GM18511 (cell line): ENCODE measurements around the gene ANKRD11.
"Not testable (repeated sequence)": the region's sequence is repeated elsewhere in the genome, so short reads cannot be mapped to it uniquely, and the experiment has no call there.

Source experiments
- ATAC-seq: cut with Tn5 transposase; IDR thresholded peaks from one replicate; pipeline ENCODE4 v1.9.1; 2021; ENCODE audit warnings: mild to moderate bottlenecking, moderate library complexity; ENCODE audit not compliant: unreplicated experiment

The ANKRD11 gene

GRCh38 chr16:89482150-89482816, 8.1 kb downstream of the ANKRD11 start:
- no peak for ATAC-seq

- ATAC-seq, result no peak
Measured at GRCh38 chr16:89481356-89481955, 8.9 kb downstream of the ANKRD11 start.

GRCh38 chr16:89478576-89479221, 11.7 kb downstream of the ANKRD11 start:
- ATAC-seq, result no peak

- ATAC-seq, result peak; percentile 75
Measured at GRCh38 chr16:89476811-89477261, 13.5 kb downstream of the ANKRD11 start.

GRCh38 chr16:89476379-89476778, 14.0 kb downstream of the ANKRD11 start:
- ATAC-seq, result peak; percentile 11

GRCh38 chr16:89475144-89475543, 15.2 kb downstream of the ANKRD11 start:
- ATAC-seq, result no peak

GRCh38 chr16:89473791-89474414, 16.5 kb downstream of the ANKRD11 start:
- ATAC-seq, result no peak

GRCh38 chr16:89473136-89473712, 17.1 kb downstream of the ANKRD11 start:
- ATAC-seq, result no peak

- ATAC-seq, result no peak
Measured at GRCh38 chr16:89472711-89473075, 17.7 kb downstream of the ANKRD11 start.

- ATAC-seq, result no peak
Measured at GRCh38 chr16:89467382-89467781, 23.0 kb downstream of the ANKRD11 start.

- ATAC-seq, result no peak
Measured at GRCh38 chr16:89466920-89467319, 23.4 kb downstream of the ANKRD11 start.

- not testable (repeated sequence) for ATAC-seq
Measured at GRCh38 chr16:89463312-89463711, 27.0 kb downstream of the ANKRD11 start.

GRCh38 chr16:89462639-89463038, 27.7 kb downstream of the ANKRD11 start:
- not testable (repeated sequence) for ATAC-seq

GRCh38 chr16:89461890-89462289, 28.5 kb downstream of the ANKRD11 start:
- ATAC-seq, result not testable (repeated sequence)

GRCh38 chr16:89460556-89460955, 29.8 kb downstream of the ANKRD11 start:
- ATAC-seq, result no peak

- ATAC-seq, result no peak
Measured at GRCh38 chr16:89458967-89459366, 31.4 kb downstream of the ANKRD11 start.

GRCh38 chr16:89458551-89458950, 31.8 kb downstream of the ANKRD11 start:
- ATAC-seq, result no peak

GRCh38 chr16:89456419-89456959, 33.9 kb downstream of the ANKRD11 start:
- ATAC-seq, result no peak

GRCh38 chr16:89455692-89456091, 34.7 kb downstream of the ANKRD11 start:
- ATAC-seq, result no peak

GRCh38 chr16:89455178-89455577, 35.2 kb downstream of the ANKRD11 start:
- no peak for ATAC-seq
